NCI-H1694 (cell line): Measurements from ENCODE around the gene SRMS.
"Not testable (repeated sequence)": the region's sequence is repeated elsewhere in the genome, so short reads cannot be mapped to it uniquely, and the experiment has no call there.

Experiments used
- DNase-seq: peaks from one replicate; lab custom pipeline; 2025; lab: John Stamatoyannopoulos, UW

SRMS gene

DNA sequence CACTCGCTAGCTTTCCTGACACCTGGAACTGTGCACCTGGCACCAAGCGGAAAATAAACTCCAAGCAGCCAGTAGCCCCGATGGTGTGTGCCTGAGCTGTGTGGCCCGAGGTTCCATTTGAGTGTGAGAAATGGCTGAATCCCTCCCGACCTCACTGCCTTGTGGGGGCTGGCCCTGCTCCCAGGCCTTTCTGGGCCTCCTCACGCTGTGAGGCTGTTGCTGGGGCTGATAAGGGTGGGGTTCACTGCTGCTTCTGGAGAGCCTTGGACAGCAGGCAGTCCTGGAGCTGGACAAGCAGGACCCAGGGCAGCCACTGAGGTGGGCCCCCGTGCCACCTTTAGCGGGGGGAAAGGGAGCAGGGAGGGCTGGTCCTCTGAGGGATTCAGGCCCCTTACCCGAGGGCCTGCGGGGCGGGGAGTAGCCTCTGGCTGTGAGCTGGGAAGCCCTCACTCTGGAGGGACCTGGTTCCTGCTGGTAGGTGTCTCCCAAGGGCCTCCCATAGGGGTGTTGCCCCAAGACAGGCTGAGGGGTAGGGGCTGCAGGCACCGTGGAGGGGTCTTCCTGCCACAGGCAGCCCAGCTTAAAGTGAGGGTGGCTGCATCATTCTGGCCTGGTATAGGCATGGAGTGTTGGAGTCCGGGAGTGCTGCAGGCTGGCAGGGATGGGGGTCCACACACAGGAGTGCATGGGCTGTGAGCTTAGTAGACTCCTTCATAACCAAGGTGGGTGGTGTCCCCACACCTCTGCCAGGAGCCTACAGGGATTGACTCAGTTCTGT is 25.3 kb downstream of the SRMS start:
- DNase-seq: no peak

GRCh38 chr20:63521602-63522001 is 25.9 kb downstream of the SRMS start:
- DNase-seq: no peak

DNA sequence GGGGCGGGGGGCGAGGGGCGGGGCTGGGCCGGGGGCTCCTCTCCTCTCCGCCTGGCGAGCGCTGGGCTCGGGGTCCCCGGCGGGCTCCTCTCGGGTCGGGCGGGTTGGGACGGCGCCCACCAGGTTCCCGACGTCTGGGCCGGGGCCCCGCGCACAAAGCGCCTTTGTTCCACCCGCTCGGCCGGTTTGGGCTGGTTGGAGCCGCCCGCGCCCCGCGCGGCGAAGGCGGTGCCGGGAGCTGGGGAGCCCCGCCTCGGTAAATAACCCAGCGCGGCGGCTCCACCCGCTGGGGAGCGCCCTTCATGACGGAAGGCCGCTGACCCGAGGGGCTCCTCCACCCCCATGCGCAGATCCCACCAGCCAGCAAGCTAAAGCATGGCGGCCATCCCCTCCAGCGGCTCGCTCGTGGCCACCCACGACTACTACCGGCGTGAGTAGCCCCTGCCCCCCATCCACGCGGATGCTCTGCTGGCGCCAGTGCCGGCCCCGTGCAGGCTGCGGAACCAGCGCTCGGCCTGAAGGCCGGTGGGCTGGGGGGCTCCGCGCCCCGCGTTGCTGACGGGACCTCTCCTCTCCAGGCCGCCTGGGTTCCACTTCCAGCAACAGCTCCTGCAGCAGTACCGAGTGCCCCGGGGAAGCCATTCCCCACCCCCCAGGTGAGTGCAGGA is 26.5 kb downstream of the SRMS start:
- peak; percentile 12 for DNase-seq

GRCh38 chr20:63520504-63520933 is 27.0 kb downstream of the SRMS start, which contains the start of gene PPDPF:
TSS of gene PPDPF (plus strand) at chr20:63520765. CDS start at chr20:63521309, 544 bp downstream.
- peak; percentile 12 for DNase-seq

DNA sequence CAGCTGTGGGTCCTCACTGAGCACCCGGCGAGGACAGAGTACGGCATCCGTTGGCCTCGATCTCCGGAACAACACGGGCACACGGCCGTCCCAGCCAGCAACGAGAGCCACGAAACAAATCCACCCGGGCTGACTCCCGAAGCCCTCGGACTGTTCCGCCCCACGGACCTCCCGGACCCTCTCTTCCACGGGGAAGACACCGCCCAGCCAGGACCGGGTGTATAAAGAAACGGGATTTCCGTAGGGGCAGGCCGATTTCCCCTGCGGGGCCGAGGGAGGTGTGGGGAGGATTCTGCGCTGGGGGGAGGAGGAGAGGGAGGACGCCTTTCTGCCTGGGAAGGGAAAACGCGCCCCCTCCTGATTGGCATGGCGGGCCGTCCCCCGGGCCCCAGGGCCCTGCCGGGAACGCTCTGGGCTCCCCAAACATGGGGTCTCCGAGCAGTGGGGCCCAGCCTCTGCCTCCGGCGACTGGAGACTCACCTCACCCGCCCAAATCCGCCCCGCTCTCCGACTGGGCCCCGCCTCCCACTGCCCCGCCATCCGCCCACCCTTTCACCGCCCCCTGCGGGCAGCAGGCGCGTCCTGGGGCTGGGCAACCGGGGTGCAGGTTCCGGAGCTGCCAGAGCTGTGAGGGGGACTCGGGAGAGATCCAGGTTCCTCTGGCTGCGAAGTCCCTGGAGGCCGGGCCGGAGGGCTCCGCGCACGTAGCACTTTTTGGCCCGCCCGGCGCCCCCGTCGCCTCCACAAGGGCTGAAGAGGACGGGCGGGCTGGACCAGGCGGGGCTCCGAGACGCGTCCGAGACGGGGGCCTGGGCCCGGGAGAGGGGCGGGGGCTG is 27.7 kb downstream of the SRMS start:
- no peak for DNase-seq

GRCh38 chr20:63518946-63519667 is 28.4 kb downstream of the SRMS start:
- DNase-seq: no peak

GRCh38 chr20:63518351-63518861 is 29.1 kb downstream of the SRMS start:
- no peak for DNase-seq

DNA sequence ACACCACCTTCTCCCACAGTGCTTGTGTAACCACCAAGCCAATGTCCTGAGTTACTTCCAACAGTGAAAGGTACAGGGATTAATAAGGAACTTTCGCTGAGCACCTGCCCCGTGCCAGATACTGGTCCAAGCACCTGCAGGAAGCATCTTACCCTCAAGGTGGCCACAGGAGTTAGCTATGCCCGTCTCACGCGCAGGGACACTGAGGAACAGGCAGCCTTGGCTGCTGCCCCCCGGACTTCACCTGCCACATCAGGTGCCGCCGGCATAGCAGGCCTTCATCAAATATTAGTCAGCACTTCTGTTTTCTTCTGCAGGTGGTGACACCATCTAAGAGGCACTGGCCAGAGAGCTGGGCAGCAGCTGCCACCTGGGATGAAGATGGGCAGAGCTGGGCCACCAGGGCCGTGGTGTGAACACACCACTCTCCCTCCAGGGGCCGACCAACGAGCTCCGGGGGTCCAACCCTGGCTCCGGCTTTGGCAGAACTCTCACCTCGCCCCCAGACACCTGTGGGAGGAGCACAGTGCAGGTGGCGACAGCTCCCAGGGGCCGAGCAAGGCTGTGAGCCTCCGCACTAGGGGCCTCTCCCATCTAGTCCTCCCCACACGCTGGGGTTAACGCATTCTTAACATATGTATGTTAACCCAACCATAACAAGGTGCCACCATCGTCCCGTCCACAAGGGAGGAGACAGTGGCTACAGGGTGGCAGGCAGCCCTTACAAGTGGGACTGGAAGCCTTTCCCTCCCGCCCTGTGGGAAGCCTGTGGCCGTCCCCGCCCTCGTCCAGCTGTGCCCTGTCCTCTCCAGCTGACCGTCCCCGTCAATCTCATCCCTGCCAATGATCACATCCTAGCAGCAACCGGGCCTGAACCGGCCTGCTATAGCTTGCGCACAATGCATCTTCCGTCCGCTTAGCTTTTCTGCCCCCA is 29.9 kb downstream of the SRMS start:
- DNase-seq: no peak

DNA sequence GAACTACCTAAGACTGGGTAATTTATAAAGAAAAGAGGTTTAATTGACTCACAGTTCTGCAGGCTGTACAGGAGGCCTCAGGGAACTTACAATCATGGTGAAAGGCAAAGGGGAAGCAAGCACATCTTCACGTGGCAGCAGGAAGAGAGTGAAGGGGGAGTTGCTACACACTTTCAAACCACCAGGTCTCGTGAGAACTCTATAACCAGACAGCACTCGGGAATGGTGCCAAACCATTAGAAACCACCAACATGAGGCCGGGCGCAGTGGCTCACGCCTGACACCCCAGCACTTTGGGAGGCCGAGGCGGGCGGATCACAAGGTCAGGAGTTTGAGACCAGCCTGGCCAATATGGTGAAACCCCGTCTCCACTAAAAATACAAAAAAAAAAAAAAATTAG is 33.0 kb downstream of the SRMS start:
- not testable (repeated sequence) for DNase-seq

DNA sequence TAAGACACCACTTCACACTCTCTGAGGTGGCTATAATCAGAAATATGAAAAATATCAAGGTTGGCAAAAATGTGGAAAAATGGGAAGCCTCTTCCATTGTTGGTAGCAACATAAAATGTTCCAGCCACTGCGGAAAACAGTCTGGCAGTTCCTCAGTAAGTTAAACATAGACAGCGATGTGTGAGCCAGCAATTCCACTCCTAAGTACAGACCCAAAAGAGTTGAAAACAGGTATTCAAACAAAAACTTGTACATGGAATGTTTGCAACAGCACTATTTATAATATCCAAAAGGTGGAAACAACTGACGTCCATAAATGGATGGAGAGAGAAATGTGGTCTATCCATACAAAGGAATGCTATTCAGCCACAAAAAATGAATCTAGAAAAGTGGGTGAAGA is 34.3 kb downstream of the SRMS start:
- no peak for DNase-seq

- DNase-seq: no peak
These were observed 38.4 kb downstream of the SRMS start for GRCh38 chr20:63509088-63509564.

- DNase-seq: no peak
These were observed 39.3 kb downstream of the SRMS start for GRCh38 chr20:63508072-63508768.

GRCh38 chr20:63507083-63507743 is 40.3 kb downstream of the SRMS start:
- DNase-seq: no peak

DNA sequence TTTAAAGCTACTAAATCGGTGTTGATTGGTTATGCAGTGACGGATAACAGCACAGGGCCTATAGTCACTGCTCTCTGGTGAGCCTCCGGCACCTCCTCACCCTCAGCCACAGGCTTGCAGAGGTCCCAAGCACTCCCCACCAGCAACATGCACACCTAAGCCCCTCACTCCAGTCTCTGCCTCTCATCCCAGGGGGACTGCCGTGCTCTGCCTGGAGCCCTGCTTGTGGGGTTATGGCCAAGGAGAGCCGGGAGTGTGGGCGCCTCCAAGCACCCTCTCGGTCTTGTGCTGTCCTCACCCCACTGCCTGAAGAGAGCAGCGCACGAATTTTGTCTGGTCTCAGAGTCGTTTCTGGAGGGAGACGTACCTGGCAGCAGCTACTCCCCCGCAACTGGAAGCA is 41.8 kb downstream of the SRMS start:
- DNase-seq: no peak

DNA sequence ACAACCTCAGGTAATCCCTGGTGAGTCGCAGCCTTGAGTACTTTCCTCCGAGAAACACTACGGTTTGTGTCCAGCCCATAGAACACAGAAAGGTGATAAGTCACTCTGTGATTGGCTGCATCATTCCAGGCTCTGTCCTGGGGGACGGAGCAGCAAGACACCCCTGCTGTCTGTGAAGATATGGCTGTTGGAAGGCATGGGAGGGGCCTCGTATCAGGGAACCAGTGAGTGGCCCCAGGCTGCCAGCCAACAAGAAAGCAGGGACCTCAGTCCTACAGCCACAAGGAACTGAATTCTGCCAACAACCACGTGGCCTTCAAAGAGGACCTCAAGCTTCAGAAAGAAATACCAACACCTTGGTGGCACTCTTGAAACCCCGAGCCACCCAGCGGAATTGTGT is 42.3 kb downstream of the SRMS start:
- DNase-seq: no peak

GRCh38 chr20:63504642-63505041 is 42.9 kb downstream of the SRMS start:
- DNase-seq: no peak

- DNase-seq: no peak
These were observed 44.0 kb downstream of the SRMS start for GRCh38 chr20:63503524-63503923.

- DNase-seq: no peak
These were observed 44.8 kb downstream of the SRMS start for GRCh38 chr20:63502671-63503172.
